Erythroblast (primary cell): ENCODE data around the gene STK17A.

Experiments used
- DNase-seq, 2 experiments: peaks; one replicate each; lab custom pipeline; 2025; lab: John Stamatoyannopoulos, UW
- GATA1 ChIP-seq: IDR thresholded peaks from 2 replicates; pipeline ENCODE4 v1.6.1; 2011; ENCODE audit warnings: low read depth, mild to moderate bottlenecking, control low read depth, low read length, moderate library complexity
- POLR2A ChIP-seq: IDR thresholded peaks from 2 replicates; pipeline ENCODE4 v1.6.1; 2011; ENCODE audit warnings: mild to moderate bottlenecking, low read length

The STK17A gene

GRCh38 chr7:43582503-43583423, at the start of gene STK17A:
STK17A (plus strand) TSS chr7:43583108; CDS start chr7:43583244, 136 bp downstream.
- TF ChIP-seq GATA1 (no peak), POLR2A (peak; percentile 78)
- peak; percentile 95 to 98 for DNase-seq

DNA sequence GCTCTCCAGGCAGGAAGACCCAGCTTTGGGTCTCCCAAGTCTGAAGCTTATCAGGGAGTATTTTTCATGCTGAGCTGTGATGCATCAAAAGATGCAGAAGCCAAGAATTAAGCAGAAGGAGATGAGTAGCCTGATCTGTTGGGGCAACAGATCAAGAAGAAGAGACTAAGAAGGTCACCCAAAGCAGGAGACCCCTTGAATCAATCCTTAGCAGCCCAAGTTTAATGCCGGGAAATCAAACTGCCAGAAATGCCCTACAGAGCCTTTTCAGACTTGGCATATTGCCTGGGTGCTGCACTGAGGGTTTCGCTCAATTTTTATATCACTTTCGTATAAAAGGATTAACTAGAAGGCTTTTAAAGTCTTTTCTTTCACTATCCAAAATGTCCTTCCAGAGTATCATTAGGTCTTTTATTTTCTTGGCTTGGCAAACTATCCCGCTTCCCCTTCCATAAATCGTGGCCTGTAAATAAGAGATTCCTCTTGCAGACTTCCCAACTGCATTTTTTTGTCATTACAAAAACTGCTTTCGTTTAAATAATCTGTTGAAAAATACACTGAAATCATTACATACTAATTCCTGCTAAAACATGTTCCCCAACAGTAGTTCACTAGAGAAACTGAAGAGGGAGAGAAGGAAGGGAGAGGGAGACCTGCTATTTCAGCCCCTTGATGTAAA, 49.0 kb upstream of the STK17A start:
- DNase-seq: no peak
- TF ChIP-seq GATA1 (no peak), POLR2A (no peak)

DNA sequence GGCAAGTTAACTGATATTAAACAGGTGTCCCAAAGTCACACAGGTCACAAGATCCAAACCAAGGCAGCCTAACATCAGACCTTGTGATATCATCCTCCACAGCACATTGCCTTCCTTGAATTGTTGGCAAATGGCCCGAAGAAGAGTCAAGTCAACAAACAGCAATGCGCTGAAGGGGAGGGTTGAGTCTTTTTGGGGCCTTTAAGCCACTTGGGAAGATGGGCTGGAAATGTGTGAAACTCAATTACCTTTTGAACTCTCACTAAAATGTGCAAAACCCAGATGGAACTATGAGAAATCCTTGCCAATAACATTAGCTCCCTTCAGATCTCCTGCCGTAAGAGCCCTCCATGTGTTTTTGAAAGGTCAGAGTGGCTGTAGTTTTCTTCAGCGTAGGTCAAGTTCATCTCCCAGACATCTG, 47.9 kb upstream of the STK17A start:
- TF ChIP-seq GATA1: no peak
- no peak for TF ChIP-seq POLR2A
- DNase-seq: no peak

- TF ChIP-seq POLR2A (no peak), GATA1 (no peak)
- DNase-seq: no peak
These were observed 46.9 kb upstream of the STK17A start for GRCh38 chr7:43535810-43536585.

DNA sequence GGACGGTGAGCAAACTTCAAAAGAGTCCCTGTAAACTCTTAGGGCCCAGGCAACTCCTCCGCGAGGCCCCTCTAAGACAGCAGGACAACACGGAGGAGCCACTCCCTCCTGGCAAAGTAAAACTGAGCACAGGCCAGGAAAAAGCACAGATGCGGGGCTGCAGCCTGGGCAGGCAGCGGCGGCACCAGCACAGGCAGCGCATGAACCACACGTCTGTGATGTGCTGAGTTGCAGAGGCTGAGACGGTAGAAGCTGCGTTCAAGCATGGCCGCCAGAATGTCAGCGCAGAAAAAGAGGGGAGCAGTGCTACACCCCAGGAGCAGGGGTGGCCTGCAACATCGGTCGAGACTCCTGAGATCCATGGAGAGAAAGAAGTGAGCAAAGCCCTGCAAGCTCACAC, 46.1 kb upstream of the STK17A start:
- no peak for TF ChIP-seq GATA1
- TF ChIP-seq POLR2A: no peak
- no peak for DNase-seq

DNA sequence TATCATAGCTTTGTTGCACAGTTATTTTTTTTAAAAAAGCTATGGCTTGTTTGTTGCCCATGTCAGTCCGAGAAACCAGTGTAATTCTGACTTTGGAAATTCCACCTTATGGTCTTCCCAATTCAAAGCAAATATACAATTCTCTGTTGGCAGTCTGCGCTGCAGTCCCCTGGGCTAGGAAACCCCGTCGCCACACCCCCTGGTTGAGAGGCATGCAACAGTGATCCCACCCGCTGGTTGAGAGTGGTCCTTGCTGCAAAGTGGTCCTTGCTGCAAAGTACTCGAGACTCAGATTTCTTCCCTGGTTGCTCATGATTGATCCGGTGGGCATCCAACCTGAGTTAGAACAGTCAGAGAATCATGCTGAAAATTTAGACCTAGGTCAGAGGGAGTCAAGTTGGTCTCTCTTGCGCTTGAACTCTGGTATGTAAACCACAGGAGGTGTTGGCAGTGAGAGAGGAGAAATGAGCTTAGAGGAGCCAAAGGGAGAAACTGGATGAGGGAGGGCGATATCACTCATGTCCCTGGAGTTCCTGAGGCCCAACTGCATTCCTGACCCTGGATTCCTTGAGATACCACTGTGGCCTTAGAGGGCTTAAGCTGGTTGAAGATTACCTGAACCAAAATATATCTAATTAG, 45.0 kb upstream of the STK17A start:
- TF ChIP-seq POLR2A: no peak
- no peak for TF ChIP-seq GATA1

DNA sequence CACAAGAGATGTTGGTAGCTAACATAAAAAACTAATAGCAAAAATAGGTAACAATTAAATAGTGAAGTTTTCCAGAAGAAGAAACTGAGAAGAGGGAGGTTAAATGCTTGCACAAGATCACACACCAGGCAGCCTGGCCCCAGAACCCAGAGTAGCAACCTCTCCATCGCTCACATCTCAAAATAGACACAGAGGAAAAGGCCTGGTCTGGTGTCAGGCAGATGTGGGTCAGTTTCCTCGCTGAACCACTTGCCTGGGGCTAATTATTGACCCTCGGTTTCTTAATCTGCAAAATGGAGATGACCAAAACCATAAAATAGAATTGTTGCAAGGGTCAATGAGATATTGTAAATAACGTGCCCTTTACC, 44.5 kb upstream of the STK17A start:
- TF ChIP-seq POLR2A: no peak
- TF ChIP-seq GATA1: no peak
- no peak for DNase-seq

More for the DNA sequence above, 45.0 kb upstream of the STK17A start:
- DNase-seq: no peak

DNA sequence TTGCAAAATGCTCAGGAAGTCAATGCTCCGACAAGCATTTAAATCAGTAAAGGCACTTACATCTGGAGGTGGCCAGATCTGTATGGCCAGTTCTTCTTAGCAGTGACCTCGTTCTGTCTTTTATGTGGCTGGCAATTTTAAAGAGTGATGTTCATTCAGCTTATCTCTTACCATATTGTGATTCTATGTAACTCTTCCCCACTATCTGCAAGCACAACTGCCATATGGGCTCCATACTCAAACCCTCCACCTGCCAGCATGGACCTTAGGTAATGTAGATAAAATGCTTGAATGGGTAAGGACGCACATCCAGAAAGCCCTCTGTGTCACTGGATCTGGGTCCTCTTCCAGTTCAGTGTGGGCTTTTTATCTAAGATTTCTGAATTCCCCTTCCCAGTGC, 42.4 kb upstream of the STK17A start:
- TF ChIP-seq GATA1 (no peak), POLR2A (no peak)
- peak; percentile 43 to 82 for DNase-seq

- TF ChIP-seq GATA1: no peak
- TF ChIP-seq POLR2A: no peak
- no peak for DNase-seq
These were observed 40.2 kb upstream of the STK17A start for GRCh38 chr7:43542716-43543115.

GRCh38 chr7:43546231-43546630, 36.7 kb upstream of the STK17A start:
- TF ChIP-seq POLR2A (no peak), GATA1 (no peak)
- DNase-seq: no peak

GRCh38 chr7:43550427-43550826, 32.5 kb upstream of the STK17A start:
- no peak for TF ChIP-seq POLR2A
- no peak for TF ChIP-seq GATA1
- DNase-seq: no peak

- DNase-seq: no peak
- TF ChIP-seq POLR2A (no peak), GATA1 (no peak)
These were observed 30.8 kb upstream of the STK17A start for GRCh38 chr7:43552122-43552521.

GRCh38 chr7:43553999-43554398, 28.9 kb upstream of the STK17A start:
- no peak for TF ChIP-seq POLR2A
- peak in 1 of 2 experiments; percentile 3 for DNase-seq
